HEK293T (cell line): Measurements from ENCODE around the gene IL1RL1.

ENCODE experiments used
- ARNT ChIP-seq: fragments of 450-650 bp; IDR thresholded peaks from 2 replicates; pipeline ENCODE4 v1.6.1; 2017; ENCODE audit warnings: mild to moderate bottlenecking
- CTBP1 ChIP-seq: fragments of 450-650 bp; IDR thresholded peaks from 2 replicates; pipeline ENCODE4 v1.6.1; 2016; ENCODE audit warnings: borderline replicate concordance
- FOXA1 ChIP-seq: fragments of 450-650 bp; IDR thresholded peaks from 2 replicates; pipeline ENCODE4 v1.6.1; 2016; ENCODE audit warnings: mild to moderate bottlenecking
- FOXK2 ChIP-seq: fragments of 450-650 bp; IDR thresholded peaks from 2 replicates; pipeline ENCODE4 v1.6.1; 2016; ENCODE audit warnings: mild to moderate bottlenecking
- FOXM1 ChIP-seq: fragments of 450-650 bp; IDR thresholded peaks from 2 replicates; pipeline ENCODE4 v1.6.1; 2017; ENCODE audit warnings: mild to moderate bottlenecking, borderline replicate concordance
- SP1 ChIP-seq: fragments of 450-650 bp; IDR thresholded peaks from 2 replicates; pipeline ENCODE4 v1.6.1; 2017
- ZNF384 ChIP-seq: fragments of 450-650 bp; IDR thresholded peaks from 2 replicates; pipeline ENCODE4 v1.6.1; 2016

GRCh38 chr2:102376052-102376591 lies 64.8 kb downstream of the IL1RL1 start:
- no peak for TF ChIP-seq SP1
- no peak for TF ChIP-seq FOXA1
- TF ChIP-seq FOXK2, result no peak
- no peak for TF ChIP-seq ARNT
- no peak for TF ChIP-seq FOXM1
- TF ChIP-seq CTBP1, result no peak
- no peak for TF ChIP-seq ZNF384
